ENCODE data around the gene GSC2.

DNA sequence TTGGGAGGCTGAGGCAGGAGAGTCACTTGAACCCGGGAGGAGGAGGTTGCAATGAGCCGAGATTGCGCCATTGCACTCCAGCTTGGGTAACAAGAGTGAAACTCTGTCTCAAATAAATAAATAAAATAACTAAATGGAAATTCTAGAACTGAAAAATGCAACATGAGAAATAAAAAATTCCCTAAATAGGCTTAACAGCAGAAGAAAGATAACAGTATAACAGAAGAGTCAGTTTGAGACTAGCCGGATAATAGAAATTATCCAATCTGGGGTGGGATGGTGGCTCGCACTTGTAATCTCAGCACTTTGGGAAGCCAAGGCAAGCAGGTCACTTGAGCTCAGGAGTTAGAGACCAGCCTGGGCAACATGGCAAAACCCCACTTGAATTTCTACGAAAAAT, 14.3 kb upstream of the GSC2 start:
- TF ChIP-seq CTCF (IDR thresholded peaks at IDR 0.05) (no peak), EZH2 (IDR thresholded peaks at IDR 0.05) (no peak)

All from neural progenitor cell (in vitro differentiated cells).